NK-92 (cell line): ENCODE results near the gene TRAK1.

ENCODE experiments used
- DNase-seq: peaks from one replicate; lab custom pipeline; 2025; ENCODE audit not compliant: unreplicated experiment; lab: John Stamatoyannopoulos, UW

TRAK1 gene

DNA sequence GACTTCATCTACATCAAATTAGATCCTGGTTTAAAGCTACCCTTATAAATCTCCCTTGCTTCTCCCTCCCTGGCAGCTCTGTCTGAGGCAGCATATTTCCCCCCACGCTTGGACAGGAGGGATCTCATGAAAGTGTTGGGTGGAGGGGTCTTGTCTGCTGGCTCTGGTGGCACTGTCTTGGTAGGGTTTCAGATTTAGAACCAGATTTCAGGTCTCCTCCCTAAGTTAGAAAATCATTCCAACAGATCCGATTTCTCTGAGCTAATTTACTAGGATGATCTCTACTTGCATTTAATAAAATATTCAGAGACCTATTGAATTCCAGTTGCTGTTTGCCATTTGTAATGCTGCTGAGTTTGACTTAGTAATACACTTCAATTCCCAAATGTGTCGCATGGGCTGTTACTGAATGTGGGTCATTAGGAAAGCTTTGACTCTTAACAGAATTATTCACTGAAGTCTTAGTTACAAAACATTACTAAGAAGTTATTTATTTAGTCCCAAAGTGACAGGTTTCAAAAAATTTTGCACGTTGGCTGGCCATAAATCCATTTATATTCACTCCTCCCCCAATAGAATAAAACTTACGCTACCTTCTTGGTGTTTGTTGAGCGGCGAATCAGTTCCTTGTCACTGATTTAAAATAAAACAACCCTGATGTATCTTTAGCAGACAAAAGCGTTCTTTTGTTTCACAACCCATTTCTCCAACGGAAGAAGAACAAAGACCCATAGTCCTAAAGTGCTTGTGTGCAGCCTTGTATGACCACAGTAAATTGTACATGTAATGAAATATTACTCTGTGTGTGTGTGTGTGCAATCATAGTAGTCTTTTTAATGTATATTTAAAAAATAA is 84.5 kb downstream of the TRAK1 start:
- DNase-seq: no peak

DNA sequence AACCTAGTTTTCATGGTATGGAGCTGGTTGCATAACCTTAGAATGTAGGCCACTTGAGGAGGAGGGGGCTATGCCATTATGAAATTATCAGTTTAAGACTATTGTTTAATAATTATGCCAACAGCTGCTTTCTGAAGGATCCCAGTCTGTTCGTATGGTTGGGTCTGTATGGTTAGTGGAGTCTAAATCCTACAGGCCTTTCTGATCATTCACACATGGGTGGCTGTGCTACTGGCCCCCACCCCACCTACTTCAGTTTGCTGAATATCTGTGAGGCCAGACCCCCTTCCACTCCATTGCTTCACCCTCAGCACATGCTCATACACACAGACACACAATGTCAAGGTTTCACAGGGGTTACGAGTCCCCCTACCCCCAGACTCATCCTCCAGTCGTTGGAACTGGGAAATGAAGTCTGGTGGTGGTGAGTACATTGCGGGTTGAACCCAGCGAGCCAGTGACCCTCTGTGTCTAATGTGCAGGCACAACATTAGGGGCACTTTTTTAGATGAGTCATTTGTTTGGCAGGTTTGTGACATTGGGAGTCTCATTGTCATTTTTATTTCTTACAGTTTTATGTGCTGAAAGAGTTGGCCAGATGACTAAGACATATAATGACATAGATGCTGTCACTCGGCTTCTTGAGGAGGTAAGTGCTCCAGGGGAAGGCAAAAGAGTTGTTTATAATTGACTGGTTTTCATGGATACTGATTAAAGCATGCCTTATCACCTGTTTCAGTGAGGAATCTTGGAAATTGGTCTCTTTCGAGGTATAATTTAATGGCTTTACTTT is 85.3 kb downstream of the TRAK1 start:
- no peak for DNase-seq

DNA sequence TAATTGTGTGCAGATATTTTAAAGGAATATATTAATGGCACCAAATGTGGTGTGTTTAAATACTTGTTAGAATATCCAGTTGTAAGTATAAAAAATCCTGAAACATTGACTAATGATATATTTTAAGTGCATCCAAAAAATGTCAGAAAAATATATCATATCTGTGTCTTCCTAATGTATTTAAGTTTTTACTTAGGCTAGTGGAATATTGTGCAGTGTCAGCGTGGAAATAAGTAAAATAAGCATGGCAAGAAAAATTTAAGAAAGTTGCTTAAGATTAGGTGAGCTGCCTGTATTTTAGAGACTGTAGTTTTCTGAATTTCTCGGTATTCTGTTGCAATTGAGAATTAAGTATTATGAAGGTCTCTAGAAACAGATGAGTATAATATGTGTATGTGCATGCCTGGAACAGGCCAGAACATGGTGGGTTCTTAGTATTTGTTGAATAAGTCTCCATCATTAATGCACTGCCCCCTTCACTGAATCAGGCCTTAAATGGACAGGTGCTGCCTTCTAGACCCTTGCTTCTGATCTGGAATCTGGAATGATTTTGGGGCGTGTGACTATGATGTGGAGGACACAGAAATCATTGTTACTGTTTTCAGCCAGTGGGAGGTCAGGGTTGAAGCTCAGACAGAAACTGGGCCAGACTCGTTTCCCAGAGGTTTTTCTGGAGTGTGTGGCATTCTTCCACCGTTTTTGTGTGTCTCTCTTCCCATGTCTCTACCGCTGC is 86.1 kb downstream of the TRAK1 start:
- DNase-seq: no peak

DNA sequence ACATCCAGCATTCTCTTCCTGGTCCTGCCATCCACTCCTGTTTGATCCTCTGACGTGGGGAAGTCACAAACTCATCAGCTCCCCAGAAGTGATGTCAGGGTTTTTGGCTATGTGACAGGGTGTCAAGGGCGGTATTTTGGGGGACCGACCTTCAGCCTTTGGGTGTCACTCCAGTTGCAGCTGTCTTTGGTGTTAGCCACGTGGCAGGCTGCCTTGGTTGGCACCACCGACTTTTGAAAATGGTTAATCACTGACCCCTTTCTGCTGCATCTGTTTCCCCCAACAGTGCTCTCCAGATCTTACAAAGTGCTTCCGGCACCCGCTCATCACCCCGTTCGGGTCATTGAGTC is 86.6 kb downstream of the TRAK1 start:
- DNase-seq: no peak

DNA sequence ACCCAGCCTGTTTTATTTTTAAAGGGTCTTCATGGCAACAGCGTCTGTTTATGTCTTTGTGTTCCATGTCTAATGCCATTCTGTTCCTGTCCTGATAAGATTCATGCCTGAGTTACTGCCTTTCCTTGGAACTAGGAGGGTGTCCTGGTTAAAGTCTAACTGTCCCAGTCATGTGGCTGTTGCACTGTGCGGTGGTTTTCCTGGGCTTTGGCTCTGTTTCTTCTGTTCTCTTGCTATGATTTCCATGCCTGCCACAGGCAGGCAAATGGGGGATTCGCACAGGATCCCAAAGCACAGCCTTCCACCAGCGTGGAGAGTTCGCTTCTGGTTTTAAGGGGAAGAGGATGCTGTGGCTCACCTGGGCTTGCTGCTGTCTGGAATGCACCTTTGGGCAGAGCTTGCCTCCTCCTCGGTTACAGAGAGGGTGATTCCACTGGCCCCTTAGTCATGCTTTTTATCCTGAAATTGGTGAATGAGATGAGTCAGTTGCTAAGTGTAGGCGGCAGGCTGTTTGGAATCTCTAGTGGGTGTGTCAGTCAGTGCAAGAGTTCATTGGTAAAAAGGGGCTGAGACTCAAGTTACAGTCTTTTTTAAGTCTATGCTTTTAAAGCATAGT is 88.1 kb downstream of the TRAK1 start:
- DNase-seq: no peak

DNA sequence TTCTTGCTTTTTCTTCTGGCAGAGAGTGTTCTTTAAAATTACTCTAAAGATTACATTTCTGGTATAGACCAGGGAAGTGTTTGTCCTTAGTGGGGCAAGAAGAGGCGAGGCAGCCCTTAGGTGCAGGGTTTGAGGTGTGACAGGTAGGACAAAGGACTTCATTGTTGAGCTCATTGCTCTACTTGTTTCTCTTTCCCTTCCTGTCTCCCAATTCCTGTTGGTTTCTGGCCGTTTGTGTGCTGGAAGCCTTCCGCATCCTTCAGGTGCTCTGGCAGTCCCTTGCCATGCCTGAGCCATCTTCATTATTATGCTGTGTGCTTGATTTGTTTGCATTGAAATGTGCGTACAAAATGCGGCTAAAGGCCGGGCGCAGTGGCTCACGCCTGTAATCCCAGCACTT is 89.7 kb downstream of the TRAK1 start:
- DNase-seq: no peak

DNA sequence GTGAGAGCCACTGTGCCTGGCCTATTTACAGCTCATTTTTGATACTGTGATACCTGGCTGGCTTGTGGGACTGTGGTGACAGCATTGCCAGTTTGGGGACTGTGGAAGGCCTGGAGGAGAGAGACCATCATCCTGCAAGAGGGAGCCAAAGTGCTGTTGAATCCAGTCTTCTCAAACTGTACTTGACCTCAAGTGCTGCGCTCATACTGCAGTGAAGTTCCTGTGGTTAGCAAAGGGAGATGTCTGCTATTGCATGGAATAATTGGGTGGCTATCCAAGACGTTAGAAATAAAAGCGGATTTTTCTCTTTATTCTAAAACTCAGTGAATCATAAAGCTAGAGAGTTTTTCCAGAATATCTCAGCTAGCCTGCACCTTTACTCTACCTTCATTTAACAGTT is 91.4 kb downstream of the TRAK1 start:
- no peak for DNase-seq

DNA sequence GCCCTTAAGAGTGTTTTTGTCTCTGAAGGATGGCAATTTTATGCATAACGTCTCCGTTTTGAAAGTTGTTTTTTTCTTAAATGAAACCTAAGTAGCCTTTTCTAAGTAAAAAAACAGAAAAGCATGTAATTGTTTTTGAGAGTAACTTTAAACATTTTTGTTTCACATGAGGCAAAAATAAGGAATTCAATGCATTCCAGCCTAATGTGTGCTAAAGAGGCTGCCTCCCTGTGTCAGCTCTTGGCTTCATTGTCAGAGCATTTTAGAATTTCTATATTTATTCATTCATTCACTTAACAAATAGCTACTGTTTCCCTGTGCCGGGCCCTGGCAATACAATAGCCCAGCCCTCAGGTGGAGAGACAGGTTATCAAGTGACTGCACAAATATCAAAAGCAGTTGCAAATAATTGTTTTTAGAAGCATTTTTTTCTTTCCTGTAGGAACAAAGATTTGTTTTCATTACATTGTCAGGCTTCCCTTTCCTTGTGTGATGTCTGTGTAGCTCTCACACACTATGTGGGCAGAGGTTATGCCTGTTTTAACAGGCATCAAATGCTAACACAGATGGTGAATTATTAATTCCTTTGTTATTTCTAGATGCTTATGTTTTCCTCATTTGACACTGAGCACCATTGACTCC is 93.0 kb downstream of the TRAK1 start:
- DNase-seq: no peak

DNA sequence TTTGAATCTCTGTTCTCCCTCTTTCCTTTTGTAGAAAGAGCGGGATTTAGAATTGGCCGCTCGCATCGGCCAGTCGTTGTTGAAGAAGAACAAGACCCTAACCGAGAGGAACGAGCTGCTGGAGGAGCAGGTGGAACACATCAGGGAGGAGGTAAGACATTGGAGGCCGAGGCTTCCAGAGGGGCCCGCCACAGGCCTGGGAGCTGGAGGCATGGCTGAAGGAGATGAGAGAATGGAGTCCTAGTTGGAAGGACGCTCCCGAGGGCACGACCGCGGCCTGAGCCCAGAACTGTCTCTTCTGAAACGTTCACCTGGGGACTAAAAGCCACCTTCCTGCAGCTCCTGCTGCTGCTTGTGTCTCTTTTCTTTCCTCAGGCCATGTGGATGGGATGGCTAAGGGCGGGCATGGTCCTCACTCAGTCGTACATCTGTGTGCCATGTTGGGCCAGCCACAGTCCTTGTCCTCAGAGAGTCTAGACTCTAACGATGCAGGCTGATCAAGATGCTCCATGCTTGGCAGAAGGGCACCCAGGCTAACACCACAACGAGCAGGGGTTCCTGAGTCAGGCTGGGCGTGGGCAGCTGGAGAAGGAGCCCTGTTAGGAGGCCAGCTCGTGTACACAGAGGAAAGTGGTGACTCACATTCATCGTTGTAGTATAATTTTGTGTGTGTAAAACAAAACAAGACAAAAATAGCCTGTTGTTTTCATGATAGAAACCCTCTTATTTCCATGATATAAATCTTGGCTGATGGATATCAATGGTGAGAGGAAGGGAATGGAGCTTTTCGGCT is 93.7 kb downstream of the TRAK1 start:
- no peak for DNase-seq

DNA sequence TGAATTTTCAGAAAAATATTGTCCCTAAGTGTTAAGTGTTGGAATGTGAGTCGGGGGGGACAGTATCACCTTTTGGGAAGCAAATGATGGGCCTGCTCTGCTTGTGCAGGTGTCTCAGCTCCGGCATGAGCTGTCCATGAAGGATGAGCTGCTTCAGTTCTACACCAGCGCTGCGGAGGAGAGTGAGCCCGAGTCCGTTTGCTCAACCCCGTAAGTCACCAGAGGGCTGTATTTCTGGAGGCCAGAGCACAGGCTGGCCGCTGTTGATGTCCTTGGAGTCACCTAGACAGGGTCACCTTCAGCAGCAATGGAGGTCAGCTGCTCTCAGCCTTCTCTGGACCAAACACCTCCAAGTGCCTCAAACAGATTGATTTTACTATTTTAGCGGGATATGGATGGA is 96.8 kb downstream of the TRAK1 start:
- no peak for DNase-seq

DNA sequence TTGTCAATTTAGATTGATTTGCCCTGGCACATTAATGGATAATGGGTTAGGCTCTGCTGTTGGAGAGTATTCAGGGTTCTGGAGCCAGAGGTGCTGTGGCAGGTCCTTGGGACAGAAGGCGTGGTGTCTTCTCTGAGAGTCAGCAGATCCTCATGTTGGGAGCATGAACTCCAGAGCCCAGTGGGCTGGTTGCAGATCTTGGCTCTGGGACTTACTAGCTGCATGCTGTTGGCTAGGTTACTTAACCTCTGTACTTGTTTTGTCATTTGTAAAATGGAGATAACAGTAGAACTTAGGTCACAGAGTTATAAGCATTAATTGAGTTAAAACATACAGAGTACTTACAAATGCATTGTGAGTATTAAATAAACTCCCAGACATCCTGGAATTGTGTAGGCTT is 97.2 kb downstream of the TRAK1 start:
- no peak for DNase-seq

DNA sequence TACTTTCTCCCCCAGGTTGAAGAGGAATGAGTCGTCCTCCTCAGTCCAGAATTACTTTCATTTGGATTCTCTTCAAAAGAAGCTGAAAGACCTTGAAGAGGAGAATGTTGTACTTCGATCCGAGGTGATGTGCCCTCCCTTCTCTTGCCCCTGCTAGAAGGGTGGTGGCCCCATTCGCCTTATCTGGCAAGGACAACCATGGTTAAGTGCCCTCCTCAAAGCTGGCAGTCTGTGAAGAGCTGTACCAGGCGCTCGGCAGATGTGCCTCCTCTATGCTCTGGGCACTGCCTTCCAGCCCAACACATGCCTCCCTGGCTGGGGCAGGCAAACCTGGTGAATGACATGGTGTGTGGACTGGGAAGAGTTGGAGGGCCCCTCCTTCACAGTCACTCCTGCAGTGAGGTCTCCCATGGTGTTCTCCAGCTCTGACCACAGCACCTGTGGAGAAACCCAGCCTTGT is 97.9 kb downstream of the TRAK1 start:
- no peak for DNase-seq

DNA sequence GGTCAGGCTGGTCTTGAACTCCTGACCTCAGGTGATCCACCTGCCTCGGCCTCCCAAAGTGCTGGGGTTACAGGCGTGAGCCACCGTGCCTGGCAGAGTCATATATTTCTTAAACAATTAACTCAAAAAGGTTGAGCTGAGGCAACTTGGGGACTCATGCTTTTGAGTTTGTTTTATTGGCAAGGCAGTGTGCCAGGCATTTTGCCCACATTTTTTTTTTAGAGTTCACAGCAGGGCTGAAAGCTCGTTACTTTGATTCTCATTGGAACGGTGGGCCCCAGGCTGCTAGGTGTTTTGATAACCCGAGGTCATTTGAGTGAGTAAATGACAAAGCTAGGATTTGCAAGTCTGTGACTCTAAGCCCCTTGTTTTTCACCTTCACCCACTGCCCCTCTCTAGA is 98.6 kb downstream of the TRAK1 start:
- no peak for DNase-seq

DNA sequence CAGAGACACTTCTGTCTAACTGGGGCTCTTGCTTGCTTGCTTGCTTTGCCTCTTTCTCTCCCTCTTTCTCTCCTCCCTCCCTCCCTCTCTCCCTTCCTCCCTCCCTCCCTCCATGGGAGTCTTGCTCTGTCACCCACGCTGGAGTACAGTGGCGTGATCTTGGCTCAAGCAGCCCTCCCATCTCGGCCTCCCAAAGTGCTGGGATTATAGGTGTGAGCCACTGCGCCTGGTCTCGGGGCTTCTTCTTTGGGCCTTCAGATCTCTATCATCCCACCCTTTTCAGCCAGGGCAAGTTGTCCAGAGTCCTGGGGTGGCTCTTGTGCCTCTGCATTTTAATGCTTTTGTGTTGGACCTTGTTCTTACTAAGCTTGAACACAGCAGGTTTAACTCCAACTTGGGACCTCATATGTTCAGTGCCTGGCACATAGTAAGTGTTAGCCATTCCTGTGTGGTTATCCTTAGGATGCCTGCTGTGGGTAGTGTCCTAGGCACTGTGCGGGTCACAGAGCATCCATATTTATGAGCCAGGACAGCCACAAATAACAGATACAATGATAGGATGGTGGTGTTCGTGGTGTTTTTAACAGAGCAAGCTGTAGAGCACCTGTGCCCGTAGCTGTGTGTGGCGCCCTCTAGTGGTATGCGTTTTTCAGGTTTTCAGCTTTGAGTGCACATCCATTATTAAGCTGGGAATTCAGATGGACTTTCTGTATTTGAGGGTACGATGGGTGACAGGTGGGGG is 99.7 kb downstream of the TRAK1 start:
- DNase-seq: no peak

DNA sequence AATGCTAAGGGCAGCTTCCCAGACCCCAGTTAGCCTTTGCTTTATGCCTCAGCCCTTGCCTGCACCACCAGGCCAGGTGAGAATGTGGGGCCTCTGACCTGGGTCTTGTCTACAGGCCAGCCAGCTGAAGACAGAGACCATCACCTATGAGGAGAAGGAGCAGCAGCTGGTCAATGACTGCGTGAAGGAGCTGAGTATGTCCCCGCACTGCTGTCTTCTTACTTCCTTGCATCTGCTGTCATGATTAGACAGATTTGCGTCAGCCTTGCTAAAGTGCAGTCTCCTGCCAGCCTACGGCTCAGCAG is 100.2 kb downstream of the TRAK1 start:
- DNase-seq: no peak

DNA sequence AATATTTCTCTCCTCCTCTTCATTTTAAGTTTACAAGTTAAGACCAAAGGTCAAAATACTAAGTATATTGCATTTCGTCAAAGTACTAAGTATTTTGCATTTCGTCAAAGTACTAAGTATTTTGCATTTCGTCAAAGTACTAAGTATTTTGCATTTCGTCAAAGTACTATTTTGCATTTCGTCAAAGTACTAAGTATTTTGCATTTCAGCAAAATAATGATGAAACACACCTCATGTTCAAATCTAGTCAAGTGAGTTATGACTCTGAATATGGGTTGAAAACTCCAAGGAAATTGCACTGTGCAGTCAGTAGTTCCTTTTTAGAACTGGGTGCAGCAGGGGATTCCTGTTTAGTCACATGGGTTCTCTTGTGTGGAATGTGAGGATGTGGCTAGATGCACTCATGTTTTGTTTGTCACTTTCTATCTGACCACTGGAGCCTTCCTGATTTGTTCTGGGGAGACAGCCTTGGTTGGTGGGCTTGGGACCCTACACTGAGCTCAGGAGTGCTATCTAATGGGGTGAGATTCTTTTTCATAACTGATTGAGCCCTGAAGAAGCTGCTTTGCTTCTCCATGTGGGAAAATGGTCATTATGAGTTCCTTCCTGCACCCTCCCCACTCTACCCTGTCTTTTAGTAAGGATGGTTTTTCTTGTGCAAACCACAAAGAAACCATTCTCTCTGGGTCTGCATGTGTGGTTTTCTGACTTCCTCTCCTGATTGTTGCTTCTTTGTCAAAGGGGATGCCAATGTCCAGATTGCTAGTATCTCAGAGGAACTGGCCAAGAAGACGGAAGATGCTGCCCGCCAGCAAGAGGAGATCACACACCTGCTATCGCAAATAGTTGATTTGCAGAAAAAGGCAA is 101.4 kb downstream of the TRAK1 start:
- DNase-seq: no peak

DNA sequence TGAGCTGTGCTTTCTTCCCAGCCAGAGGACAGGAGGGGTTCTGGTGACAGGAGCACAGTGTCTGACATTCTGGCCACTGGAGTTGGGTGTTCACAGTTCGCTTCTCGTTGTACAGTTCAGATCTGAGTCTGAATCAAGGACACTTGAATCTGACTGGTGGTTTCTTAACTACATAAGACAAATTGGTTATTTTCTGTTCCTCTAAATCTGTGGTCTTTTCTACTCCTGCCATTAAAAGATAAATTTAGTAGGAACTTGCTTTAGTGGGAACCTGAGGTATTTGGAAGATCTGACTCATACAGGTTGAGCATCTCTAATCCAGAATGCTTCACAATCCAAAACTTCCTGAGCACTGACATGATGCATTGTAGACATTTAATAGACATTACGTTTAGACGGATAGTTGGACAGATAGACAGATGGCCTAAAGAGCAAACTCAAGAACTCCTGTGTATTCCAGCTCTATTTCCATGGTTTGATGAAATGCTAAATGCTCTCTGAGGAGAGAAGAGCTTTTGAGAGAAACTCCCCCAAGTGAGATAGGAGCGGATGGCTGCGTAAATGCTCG is 103.9 kb downstream of the TRAK1 start:
- DNase-seq: no peak

DNA sequence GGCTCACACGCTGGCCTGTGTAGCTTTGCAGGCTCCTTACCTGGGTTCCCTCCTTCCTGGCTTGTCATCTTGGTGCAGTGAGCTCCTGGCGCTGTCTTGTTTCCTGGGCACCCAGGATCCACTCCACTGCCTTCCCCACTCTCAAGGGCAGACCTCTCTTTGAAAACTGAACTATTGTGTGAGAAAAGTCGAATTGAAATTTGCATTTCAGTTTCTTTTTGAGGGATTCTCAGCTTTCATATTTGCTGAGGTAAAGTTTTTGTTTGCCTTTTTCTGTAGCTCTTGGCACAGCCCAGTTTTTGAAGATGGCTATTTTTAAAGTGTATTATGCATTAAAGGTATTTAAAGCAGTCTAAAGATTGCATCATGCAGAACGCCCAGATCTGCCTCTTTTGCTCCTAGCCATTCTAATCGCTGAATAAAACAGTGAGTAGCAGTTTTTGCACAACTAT is 104.7 kb downstream of the TRAK1 start:
- no peak for DNase-seq
